Jurkat, Clone E6-1 (cell line): ENCODE data around the gene RANBP3L.
"Not testable (repeated sequence)": the region's sequence is repeated elsewhere in the genome, so short reads cannot be mapped to it uniquely, and the experiment has no call there.

Source experiments
- DNase-seq: peaks from one replicate; pipeline ENCODE4 v3.0.0-alpha.2; 2011; ENCODE audit warnings: low read depth, low spot score
- H3K4me3 ChIP-seq: 2 replicates; pipeline ENCODE4 v1.5.1; 2011; ENCODE audit warnings: mild to moderate bottlenecking, low read length, control low read depth, moderate library complexity

The RANBP3L gene

GRCh38 chr5:36297653-36298052 is 4.0 kb downstream of the RANBP3L start:
- H3K4me3 ChIP-seq = no peak overlapping the region
- DNase-seq = no peak

DNA sequence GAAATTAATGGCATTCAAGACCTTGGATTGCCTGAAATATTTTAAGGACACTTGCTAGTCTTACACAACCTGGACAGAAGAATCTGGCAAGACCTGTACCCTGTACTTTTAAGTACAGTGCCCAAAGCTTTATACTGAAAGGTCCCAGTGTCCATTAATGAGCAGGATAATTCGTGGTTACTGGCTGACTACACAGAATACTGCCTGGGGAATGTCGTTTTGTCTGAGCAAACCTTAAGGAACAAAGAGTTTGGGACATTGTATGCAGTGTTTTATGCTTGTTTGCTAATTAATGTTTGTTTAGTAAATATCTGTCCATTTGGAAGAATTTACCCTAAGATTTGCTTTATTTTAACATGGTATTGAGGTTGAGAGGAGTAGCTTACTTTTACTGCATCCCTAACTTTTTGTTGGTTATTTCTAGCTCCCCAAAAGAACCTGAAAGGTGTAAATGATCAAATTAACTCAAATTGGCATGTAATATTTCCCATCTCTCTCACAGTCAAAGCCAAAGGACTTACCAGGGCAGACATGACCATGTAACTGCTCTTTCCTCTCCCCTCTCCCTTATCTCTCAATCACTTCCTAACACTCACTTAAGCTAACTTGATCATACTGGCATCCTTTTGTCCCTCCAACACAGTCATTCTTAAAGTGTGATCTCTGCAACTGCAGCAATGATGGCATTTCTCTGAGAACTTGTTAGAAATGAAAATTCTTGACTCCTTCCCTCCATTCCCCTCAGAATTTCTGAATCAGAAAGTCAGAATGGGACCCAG is 15.7 kb downstream of the RANBP3L start:
- no peak for DNase-seq
- H3K4me3 ChIP-seq = no peak overlapping the region

DNA sequence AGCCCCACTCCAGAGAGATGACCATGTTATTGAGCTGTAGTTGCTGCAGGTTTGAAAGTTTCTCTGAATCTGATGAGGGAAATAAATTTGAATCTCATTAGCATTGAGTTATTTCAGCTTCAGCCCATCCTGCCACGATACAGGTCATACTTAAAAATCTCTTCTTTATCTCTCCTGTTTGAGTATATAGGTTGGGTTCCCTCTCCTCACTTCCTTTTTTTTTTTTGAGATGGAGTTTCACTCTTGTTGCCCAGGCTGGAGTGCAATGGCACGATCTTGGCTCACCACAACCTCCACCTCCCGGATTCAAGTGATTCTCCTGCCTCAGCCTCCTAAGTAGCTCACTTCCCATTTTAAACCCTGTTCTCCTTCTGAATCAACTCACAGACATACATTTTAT is 17.9 kb downstream of the RANBP3L start:
- DNase-seq, H3K4me3 ChIP-seq: not testable (repeated sequence)

GRCh38 chr5:36281626-36282025 is 20.1 kb downstream of the RANBP3L start:
- DNase-seq = no peak
- H3K4me3 ChIP-seq = no peak overlapping the region

DNA sequence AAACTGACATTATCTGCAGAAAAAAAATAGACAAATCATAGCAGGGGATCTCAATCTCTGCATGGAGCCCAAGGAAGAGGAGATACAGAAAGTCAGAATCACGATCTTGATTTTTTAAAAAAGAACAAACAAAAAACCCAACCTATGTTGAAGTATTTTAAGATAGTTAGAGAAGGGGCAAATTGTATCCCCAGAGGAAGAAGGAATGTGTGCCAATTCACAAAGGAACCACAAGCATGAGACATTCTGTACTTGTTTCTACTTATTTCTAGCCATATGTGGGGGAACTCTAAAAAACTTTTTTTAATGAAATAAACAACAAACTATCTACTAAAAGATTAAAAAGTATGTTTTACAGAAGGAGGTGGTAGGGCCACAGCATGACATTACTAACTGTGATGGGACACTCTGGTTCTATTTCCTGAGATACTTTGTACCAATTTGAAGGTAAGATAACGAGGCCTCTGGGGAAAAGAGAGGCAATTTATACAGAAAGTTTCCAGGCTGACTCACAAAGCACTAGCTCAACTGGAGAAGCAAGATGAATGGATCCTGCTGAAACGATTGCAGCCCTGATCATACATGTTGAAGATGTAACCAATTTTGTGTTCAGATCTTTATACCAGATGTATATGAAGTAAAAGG is 22.5 kb downstream of the RANBP3L start:
- no peak for DNase-seq
- no peak overlapping the region for H3K4me3 ChIP-seq

DNA sequence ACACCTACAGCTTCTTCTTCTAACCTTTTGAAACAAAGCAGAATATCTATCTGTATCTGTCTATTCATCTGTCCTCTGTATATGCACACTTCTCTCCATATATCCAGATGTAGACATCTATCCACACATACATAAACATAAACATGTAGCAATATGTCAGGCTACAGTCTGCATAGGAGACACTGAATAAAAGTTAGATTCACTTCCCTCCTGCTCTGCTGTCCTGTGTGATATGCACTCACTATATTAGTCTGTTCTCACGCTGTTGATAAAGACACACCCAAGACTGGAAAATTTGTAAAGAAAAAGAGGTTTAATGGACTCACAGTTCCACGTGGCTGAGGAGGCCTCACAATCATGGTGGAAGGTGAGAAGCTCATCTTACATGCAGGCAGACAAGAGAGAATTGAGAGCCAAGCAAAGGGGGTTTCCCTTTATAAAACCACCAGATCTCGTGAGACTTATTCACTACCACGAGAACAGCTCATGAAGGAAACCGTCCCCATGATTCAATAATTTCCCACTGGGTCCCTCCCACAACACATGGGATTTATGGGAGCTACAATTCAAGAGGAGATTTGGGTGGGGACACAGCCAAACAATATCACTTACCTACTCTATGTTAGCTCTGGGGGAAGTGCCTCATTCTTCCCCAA is 24.1 kb downstream of the RANBP3L start:
- DNase-seq = no peak
- no peak overlapping the region for H3K4me3 ChIP-seq

DNA sequence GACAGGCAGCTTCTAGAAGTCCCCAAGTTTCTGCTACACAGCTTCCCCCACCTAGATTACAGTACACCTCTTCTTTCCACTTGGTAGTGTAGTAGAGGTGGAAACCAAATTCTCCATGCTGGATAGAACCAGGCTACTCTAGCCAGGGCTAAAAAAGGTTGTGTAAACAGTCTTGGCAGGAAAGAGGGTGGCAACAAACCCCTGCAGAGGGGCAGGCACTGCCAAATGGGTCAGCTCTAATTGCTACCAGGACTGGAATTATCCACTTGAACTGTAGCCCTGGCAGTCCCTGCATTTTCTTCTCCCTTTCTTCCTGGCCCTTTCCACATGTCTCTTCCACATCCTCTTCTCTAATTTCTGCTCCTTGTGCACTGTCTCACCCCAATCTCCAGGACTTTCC is 24.8 kb downstream of the RANBP3L start:
- H3K4me3 ChIP-seq = no peak overlapping the region
- no peak for DNase-seq

DNA sequence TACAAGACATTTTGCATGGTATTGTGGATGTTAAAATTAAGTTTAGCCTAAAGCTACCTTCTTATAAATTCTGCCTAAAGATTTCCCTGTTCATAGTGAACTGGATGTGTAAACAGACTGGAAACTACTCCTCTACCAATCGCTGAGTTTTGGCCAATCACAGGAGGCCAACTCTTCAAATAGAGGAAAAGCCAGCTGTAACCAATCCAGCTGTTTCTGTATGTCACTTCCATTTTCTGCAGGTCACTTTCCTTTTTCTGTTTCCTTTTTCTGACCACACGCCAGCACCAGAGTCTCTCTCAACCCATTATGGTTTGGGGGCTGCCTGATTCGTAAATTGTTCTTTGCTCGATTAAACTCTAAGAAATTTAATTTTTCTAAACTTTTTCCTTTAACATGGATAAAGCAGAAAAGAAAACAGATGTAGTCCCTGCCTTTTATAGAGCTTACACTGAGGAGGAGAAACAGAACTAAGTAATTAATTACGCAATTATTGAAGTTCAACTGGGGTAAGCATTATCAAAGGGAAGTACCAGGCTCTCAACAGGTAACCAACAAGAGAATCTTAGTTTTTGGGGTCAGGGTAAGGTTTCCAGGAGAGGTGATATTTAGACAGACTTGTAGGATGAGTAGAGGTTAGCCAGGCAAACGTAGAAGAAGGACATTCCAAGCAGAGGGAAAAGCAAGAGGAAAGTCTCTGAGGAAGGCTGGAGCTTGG is 27.7 kb downstream of the RANBP3L start:
- DNase-seq = no peak
- no peak overlapping the region for H3K4me3 ChIP-seq

GRCh38 chr5:36272136-36272690 is 29.5 kb downstream of the RANBP3L start:
- no peak overlapping the region for H3K4me3 ChIP-seq
- DNase-seq = no peak

DNA sequence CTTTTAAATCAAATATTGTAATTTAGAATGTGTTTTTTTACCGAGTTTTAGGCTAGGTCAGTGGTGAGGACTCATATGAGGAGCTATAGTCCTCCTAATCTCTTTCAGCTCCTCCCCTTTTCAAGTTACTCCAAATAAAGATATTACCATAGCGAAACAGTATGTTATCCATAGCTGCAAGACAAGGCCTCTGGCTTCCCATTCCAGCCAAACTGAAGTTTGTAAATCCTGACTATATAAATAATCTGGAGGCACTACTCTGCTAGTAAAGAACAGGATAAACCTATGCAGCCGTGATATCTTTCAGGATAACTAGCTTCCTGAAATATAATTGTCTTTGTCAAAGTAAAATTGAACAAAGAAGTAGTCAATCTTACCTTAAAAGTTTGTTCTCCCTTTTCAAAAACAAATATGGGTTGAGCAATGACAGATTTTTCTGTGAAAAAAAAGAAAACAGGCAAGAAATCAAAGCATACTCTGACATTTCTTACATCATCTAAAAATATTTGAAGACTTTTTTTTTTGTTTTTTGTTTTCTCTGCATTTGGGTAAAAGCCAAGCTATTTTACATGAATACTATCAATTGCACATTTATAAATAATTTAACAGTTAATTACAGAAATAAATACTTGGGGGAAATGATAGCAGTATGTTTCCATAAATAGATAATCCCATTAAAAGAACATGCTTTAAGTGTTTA is 30.7 kb downstream of the RANBP3L start:
- no peak overlapping the region for H3K4me3 ChIP-seq
- DNase-seq = no peak

DNA sequence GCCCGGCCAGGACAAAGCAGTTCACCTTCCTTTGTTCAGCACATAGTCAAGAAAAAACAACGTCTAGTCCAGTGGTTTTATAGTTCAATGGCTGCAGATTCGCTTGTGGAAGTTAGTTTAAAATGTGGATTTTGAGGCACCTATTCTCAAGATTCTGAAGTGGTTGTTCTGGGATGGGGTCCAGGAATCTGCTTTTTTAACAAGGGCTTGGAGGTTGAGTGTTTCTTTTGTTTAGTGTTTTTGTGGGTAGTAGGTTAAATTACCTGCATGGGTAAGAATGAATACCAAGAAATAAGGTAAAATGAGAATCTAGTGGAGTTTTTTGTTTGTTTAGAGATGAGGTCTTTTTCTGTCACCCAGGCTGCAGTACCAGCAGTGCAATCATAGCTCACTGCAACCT is 31.5 kb downstream of the RANBP3L start:
- no peak overlapping the region for H3K4me3 ChIP-seq
- DNase-seq = no peak

DNA sequence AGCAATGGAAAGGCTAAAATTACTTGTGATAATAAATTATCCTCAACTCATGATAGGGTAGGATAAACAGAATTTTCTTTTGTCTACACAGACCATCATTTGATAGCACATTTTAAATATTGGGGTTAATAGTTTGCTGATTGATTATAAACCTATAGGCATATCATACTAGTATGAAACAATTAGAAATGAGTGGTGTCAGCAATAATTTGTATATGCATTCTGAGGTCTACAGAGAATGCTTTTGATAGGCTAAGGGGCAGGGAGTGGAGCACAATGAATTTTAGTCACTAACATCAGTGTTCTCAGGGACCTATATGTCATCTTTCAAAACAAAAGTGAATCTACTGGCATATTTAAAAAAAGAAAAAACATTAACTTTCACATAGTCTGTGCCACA is 32.2 kb downstream of the RANBP3L start:
- no peak overlapping the region for H3K4me3 ChIP-seq
- no peak for DNase-seq

GRCh38 chr5:36267905-36268304 is 33.8 kb downstream of the RANBP3L start:
- no peak for DNase-seq
- no peak overlapping the region for H3K4me3 ChIP-seq

GRCh38 chr5:36264202-36264760 is 37.4 kb downstream of the RANBP3L start:
- DNase-seq = no peak
- H3K4me3 ChIP-seq = no peak overlapping the region

DNA sequence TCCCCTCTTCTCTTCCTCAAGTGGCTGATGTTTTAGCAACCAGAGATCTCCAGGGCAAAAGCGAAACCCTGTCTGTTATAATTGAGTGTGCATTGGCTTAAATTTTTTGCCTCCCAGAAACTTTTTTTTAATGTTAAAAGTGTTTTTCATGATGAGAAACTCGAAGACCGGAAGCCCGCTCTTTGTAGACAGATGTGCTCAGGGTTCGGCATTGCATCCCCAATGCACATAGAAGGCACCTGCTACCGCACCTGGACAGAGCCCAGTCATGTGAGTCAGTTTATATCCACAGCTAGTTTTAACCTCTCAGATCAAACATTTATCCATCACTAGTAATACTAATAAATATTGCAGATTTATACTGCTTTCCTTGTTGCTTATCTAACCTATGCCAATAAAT is 40.5 kb downstream of the RANBP3L start:
- no peak for DNase-seq
- no peak overlapping the region for H3K4me3 ChIP-seq

DNA sequence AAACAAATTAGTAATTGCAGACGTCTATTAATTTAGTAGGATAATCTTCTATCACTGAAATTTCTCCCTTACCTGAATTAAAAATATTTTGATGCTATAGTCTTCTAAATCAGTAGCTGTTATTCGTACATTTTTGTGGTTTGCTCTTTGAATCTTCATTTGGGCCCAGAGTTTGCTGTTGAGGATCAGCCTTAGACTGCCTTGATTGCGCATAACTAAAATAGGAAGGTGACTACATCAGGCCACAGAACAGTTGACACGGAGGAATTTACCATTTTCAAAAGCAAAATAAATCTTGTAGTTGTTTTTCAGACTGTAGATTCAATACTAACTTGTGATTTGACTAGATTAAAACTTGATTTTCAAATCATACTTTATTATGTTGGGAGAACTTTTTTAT is 48.1 kb downstream of the RANBP3L start:
- no peak overlapping the region for H3K4me3 ChIP-seq
- DNase-seq = no peak

DNA sequence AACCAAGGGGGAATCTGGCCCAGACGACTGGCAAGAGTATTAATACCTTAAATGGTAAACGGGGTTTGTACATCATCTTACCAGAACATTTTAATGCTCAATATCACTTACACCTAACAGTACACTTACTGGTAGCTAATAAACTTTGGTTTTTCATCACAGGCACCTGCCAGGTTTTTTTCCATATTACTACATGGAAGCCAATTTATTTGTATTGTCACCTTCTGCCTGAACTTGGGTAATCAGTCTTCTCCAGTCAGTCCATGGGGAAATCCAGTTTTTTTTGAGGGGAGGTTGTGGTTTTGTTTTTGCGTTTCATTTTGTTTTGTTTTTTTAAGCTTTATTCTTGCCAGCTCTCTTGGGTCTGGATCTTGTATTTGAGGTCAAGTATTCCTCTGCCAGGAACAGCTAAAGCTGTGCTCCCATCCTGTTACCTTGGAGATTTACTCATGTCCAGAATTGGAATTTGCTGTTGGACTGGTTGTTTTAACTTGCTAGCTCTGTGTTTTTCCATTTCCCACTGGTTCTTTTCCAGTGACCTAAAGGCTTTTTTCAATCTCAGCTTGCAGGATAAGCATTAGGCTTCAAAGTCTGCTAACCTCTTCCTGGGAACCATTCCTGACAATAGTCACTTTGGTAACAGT is 48.9 kb downstream of the RANBP3L start:
- H3K4me3 ChIP-seq = no peak overlapping the region
- DNase-seq = no peak

GRCh38 chr5:36251218-36251617 is 50.5 kb downstream of the RANBP3L start:
- H3K4me3 ChIP-seq = no peak overlapping the region
- DNase-seq = no peak
